WERI-Rb-1 (cell line): ENCODE data around the gene TMEM40.
"Not testable (repeated sequence)": the region's sequence is repeated elsewhere in the genome, so short reads cannot be mapped to it uniquely, and the experiment has no call there.

ENCODE experiments used
- DNase-seq: peaks from one replicate; pipeline ENCODE4 v3.0.0-alpha.2; 2020
- H3K27ac ChIP-seq: fragments of 250-450 bp; sonication (Bioruptor Pico); 2 replicates; pipeline ENCODE4 v1.5.1; 2020; ENCODE audit warnings: mild to moderate bottlenecking, moderate library complexity
- H3K27me3 ChIP-seq: fragments of 250-450 bp; sonication (Bioruptor Pico); 2 replicates; pipeline ENCODE4 v1.5.1; 2021; ENCODE audit warnings: mild to moderate bottlenecking, low read depth, moderate library complexity; ENCODE audit not compliant: insufficient read depth, severe bottlenecking
- H3K36me3 ChIP-seq: fragments of 250-450 bp; sonication (Bioruptor Pico); 2 replicates; pipeline ENCODE4 v1.5.1; 2020; ENCODE audit warnings: mild to moderate bottlenecking, moderate library complexity
- H3K4me3 ChIP-seq: 2 replicates; pipeline ENCODE4 v1.5.1; 2011; ENCODE audit warnings: low read depth, mild to moderate bottlenecking, control low read depth, low read length
- H3K9me3 ChIP-seq: fragments of 250-450 bp; sonication (Bioruptor Pico); 2 replicates; pipeline ENCODE4 v1.5.1; 2021; ENCODE audit warnings: mild to moderate bottlenecking, moderate library complexity; ENCODE audit not compliant: severe bottlenecking
- TF ChIP-seq, protein P1 (sequence below): IDR thresholded peaks from 2 replicates; pipeline ENCODE4 v1.5.1; 2011; ENCODE audit warnings: low read depth, mild to moderate bottlenecking, control low read depth, inconsistent platforms, low read length

The TMEM40 gene

DNA sequence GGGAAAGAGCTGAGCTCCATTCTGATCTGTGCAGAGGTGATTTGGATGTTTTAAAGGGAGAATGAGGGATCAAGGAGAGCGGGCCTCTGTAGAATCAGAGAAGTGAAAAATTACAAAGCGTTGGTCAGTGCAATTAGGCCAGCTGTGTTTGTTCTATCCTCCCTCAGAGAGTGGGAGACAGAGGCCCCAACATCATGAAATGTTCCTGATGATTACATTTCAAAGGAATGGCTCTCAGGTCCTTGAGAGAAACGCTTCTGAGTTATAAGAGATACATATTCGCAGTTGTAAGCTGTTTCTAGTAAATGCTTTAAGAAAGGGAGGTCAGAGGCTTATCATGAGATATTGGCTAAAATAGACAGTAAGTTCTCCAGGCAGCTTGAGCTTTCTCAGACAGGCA, 21.7 kb upstream of the TMEM40 start:
- Histone ChIP-seq H3K27me3 (no peaks in the 10 kb centered on the region), H3K9me3 (no peaks in the 10 kb centered on the region), H3K27ac (no peak overlapping the region), H3K36me3 (no peaks in the 10 kb centered on the region), H3K4me3 (no peak overlapping the region)
- TF ChIP-seq, protein P1, sequence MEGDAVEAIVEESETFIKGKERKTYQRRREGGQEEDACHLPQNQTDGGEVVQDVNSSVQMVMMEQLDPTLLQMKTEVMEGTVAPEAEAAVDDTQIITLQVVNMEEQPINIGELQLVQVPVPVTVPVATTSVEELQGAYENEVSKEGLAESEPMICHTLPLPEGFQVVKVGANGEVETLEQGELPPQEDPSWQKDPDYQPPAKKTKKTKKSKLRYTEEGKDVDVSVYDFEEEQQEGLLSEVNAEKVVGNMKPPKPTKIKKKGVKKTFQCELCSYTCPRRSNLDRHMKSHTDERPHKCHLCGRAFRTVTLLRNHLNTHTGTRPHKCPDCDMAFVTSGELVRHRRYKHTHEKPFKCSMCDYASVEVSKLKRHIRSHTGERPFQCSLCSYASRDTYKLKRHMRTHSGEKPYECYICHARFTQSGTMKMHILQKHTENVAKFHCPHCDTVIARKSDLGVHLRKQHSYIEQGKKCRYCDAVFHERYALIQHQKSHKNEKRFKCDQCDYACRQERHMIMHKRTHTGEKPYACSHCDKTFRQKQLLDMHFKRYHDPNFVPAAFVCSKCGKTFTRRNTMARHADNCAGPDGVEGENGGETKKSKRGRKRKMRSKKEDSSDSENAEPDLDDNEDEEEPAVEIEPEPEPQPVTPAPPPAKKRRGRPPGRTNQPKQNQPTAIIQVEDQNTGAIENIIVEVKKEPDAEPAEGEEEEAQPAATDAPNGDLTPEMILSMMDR, result no peak
- DNase-seq, result no peak

DNA sequence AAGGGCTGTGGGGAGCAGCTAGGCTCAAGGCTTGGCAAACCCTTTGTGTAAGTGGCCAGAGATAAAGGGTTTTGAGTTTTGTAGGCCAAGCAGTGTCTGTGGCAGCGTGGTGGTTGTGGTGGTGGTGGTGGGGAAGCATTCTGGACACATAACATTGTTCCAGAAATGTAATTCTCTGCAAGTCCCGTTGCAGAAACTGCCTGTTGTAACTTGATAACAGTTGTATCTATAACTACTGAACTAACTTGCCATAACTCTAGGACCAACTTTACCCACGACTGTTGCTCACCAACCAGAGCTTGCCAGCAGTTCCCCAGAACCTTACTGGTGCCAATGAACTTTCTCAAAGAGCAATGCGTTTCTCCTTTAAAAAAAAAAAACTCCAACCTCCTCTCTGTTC, 18.1 kb upstream of the TMEM40 start:
- Histone ChIP-seq H3K9me3 (no peaks in the 10 kb centered on the region), H3K36me3 (no peaks in the 10 kb centered on the region), H3K4me3 (no peak overlapping the region), H3K27me3 (peaks cover 3% of the 10 kb centered on the region), H3K27ac (no peak overlapping the region)
- TF ChIP-seq, protein P1, result no peak
- no peak for DNase-seq

DNA sequence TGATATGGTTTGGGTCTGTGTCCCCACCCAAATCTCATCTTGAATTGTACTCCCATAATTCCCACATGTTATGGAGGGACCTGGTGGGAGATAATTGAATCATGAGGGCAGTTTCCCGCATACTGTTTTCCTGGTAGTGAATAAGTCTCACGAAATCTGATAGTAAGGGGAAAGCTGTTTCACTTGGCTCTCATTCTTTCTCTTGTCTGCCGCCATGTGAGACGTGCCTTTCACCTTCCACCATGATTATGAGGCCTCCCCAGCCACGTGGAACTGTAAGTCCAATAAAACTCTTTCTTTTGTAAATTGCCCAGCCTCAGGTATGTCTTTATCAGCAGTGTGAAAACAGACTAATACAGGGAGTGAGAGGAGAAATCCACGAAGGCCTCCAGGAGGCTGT, 16.9 kb upstream of the TMEM40 start:
- not testable (repeated sequence) for DNase-seq, H3K27me3 ChIP-seq, H3K4me3 ChIP-seq, H3K27ac ChIP-seq, H3K9me3 ChIP-seq, H3K36me3 ChIP-seq

DNA sequence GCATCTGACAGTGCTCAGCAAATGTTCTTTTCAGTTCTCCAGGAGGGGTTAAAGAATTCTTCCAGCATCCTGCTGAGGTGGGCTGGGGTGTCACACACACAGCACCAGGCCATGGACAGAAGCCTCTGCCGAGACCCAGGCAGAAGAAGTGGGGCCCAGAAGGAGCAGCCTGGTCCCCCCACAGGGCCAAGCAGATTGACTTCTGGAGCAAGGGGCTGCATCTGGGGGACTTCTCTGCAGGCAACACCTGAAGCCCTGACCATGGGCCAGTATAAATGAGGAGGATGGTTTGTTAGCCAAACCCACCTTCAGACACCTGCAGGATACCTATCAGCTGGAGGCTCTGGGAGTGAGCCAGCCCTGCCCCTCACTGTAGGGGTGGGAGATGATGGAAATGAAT, 16.2 kb upstream of the TMEM40 start:
- Histone ChIP-seq H3K27ac (no peak overlapping the region), H3K36me3 (no peaks in the 10 kb centered on the region)
- TF ChIP-seq, protein P1, result no peak

DNA sequence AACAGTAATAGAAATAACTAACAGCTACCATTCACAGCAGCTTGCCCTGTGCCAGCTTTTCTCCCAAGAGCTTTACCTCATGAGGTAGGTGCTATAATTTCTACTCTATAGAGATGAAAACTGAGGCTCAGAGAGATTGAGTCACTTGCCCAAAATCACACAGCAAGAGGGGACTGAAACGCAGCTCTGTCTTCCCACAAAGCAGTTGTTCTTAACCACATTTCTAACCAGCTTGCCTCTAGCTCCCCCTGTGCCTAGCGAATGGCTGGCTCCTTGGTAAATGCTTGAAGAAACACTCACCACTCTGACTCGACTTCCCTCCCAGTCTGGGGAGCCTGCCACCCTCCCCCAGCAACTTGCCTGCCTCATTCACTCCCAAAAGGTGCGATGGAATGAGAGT, 15.6 kb upstream of the TMEM40 start:
- Histone ChIP-seq H3K36me3 (no peaks in the 10 kb centered on the region), H3K27ac (no peak overlapping the region), H3K9me3 (no peaks in the 10 kb centered on the region), H3K4me3 (no peak overlapping the region), H3K27me3 (peaks cover 3% of the 10 kb centered on the region)
- TF ChIP-seq, protein P1, result no peak
- DNase-seq, result no peak

More for the DNA sequence above, 16.2 kb upstream of the TMEM40 start:
- no peak overlapping the region for H3K4me3 ChIP-seq
- peaks cover 3% of the 10 kb centered on the region for H3K27me3 ChIP-seq
- H3K9me3 ChIP-seq, result no peaks in the 10 kb centered on the region
- no peak for DNase-seq

DNA sequence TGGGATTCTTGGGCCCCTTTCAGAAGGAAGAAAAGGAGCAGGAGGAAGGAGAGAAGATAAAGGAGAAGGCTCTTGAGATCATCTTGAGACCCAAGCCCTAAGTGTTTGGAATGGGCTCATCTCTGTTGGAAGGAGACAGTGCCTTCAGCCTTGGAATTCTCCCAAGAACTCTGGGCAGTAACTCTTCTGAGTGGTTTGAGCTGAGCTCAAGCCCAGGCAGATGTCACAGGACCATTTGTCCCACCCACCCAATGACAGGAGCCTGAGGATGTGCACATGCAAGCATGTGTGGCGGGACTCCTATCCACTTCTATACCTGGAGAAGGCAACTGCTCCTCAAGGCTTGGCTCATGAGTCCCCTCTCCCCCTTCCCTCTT, 14.6 kb upstream of the TMEM40 start:
- no peak overlapping the region for H3K27ac ChIP-seq
- TF ChIP-seq, protein P1, result no peak
- peak; percentile 22 for DNase-seq
- H3K9me3 ChIP-seq, result no peaks in the 10 kb centered on the region
- H3K36me3 ChIP-seq, result no peaks in the 10 kb centered on the region
- peaks cover 3% of the 10 kb centered on the region for H3K27me3 ChIP-seq
- no peak overlapping the region for H3K4me3 ChIP-seq
